B cell (primary cell): ENCODE results near the gene FANCC.

ENCODE experiments used
- EZH2 ChIP-seq: IDR thresholded peaks from 2 replicates; pipeline ENCODE4 v1.6.1; 2012; ENCODE audit warnings: borderline replicate concordance, low read depth, mild to moderate bottlenecking, moderate library complexity, low read length; ENCODE audit not compliant: insufficient read depth, poor library complexity, severe bottlenecking
- TF ChIP-seq, protein P1 (sequence below): fragments of 200-600 bp; IDR thresholded peaks from one replicate; pipeline ENCODE4 v1.8.0; 2022; ENCODE audit warnings: antibody characterized with exemption, mild to moderate bottlenecking

GRCh38 chr9:95366731-95367325 lies 49.3 kb upstream of the FANCC start:
- TF ChIP-seq, protein P1, sequence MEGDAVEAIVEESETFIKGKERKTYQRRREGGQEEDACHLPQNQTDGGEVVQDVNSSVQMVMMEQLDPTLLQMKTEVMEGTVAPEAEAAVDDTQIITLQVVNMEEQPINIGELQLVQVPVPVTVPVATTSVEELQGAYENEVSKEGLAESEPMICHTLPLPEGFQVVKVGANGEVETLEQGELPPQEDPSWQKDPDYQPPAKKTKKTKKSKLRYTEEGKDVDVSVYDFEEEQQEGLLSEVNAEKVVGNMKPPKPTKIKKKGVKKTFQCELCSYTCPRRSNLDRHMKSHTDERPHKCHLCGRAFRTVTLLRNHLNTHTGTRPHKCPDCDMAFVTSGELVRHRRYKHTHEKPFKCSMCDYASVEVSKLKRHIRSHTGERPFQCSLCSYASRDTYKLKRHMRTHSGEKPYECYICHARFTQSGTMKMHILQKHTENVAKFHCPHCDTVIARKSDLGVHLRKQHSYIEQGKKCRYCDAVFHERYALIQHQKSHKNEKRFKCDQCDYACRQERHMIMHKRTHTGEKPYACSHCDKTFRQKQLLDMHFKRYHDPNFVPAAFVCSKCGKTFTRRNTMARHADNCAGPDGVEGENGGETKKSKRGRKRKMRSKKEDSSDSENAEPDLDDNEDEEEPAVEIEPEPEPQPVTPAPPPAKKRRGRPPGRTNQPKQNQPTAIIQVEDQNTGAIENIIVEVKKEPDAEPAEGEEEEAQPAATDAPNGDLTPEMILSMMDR = no peak
- TF ChIP-seq EZH2 = no peak
